ENCODE measurements around the gene ABRACL.
"Not testable (repeated sequence)": the region's sequence is repeated elsewhere in the genome, so short reads cannot be mapped to it uniquely, and the experiment has no call there.

ABRACL gene

DNA sequence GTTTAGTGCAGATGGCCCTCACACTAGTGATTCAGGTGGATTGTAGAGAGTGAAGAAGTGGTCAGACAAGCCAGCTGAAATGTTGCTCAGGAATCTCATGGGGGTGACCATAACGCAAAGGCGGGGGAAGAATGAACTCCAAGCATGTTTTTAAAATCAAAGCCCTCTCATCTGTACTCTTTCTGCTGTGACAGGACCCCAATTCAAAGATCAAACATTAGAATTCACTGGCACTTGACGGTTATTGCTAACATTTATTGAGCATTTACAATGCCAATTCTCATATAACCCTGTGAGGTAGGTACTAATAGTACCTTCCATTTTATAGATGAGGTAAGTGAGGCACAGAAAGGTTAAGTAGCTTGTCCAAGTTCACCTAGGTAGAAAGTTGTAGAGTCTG is 15.7 kb downstream of the ABRACL start:
- no peak overlapping the region for H3K4me3 ChIP-seq (ENCODE audit: low read depth, low read length)
- no peak for DNase-seq (ENCODE audit: low read depth)
- TF ChIP-seq, protein P1, sequence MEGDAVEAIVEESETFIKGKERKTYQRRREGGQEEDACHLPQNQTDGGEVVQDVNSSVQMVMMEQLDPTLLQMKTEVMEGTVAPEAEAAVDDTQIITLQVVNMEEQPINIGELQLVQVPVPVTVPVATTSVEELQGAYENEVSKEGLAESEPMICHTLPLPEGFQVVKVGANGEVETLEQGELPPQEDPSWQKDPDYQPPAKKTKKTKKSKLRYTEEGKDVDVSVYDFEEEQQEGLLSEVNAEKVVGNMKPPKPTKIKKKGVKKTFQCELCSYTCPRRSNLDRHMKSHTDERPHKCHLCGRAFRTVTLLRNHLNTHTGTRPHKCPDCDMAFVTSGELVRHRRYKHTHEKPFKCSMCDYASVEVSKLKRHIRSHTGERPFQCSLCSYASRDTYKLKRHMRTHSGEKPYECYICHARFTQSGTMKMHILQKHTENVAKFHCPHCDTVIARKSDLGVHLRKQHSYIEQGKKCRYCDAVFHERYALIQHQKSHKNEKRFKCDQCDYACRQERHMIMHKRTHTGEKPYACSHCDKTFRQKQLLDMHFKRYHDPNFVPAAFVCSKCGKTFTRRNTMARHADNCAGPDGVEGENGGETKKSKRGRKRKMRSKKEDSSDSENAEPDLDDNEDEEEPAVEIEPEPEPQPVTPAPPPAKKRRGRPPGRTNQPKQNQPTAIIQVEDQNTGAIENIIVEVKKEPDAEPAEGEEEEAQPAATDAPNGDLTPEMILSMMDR (IDR thresholded peaks at IDR 0.05; ENCODE audit: low read depth, low read length), result no peak
- no peak for TF ChIP-seq MYC (IDR thresholded peaks at IDR 0.05; ENCODE audit: low read depth, low read length)
- TF ChIP-seq POLR2A (IDR thresholded peaks at IDR 0.05; ENCODE audit: extremely low read depth, insufficient read length), result no peak
- TF ChIP-seq, protein P2, sequence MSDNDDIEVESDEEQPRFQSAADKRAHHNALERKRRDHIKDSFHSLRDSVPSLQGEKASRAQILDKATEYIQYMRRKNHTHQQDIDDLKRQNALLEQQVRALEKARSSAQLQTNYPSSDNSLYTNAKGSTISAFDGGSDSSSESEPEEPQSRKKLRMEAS (IDR thresholded peaks at IDR 0.05; ENCODE audit: low read depth, low read length), result no peak

DNA sequence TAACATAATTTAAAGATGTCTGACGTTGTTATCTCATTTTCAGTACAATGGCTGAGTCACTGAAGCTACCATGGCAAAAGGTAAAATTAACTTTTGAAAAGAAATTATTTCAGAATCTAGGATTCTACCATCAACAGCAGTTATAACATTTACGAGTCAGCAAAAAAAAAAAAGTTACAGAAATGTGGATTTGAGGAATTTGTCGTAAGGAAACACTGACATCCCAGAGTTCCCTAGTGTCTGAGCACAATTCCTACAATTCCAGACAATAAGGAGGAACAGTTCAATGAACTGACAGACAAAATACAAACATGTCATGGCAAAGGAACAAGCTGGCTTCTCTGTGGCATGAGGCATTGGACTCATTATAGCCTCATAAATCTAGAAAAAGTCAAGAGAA is 19.1 kb downstream of the ABRACL start:
- no peak overlapping the region for H3K4me3 ChIP-seq (ENCODE audit: low read depth, low read length)
- TF ChIP-seq MYC (IDR thresholded peaks at IDR 0.05; ENCODE audit: low read depth, low read length) (no peak), POLR2A (IDR thresholded peaks at IDR 0.05; ENCODE audit: extremely low read depth, insufficient read length) (no peak)
- TF ChIP-seq, protein P2 (IDR thresholded peaks at IDR 0.05; ENCODE audit: low read depth, low read length), result no peak
- TF ChIP-seq, protein P1 (IDR thresholded peaks at IDR 0.05; ENCODE audit: low read depth, low read length), result no peak
- DNase-seq (ENCODE audit: low read depth), result no peak

DNA sequence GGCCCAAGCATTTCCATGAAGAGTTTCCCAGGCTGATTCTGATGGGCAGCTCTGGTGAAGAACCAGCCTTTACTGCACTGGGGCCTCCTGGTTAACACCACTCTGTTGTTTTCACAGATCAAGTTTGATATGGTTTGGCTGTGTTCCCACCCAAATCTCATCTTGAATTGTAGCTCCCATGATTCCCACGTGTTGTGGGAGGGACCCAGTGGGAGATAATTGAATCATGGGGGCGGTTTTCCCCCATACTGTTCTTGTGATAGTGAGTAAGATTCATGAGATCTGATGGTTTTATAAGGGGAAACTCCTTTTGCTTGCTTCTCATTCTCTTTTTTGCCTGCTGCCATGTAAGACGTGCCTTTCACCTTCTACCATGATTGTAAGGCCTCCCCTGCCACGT is 20.4 kb downstream of the ABRACL start:
- not testable (repeated sequence) for H3K4me3 ChIP-seq (ENCODE audit: low read depth, low read length)

DNA sequence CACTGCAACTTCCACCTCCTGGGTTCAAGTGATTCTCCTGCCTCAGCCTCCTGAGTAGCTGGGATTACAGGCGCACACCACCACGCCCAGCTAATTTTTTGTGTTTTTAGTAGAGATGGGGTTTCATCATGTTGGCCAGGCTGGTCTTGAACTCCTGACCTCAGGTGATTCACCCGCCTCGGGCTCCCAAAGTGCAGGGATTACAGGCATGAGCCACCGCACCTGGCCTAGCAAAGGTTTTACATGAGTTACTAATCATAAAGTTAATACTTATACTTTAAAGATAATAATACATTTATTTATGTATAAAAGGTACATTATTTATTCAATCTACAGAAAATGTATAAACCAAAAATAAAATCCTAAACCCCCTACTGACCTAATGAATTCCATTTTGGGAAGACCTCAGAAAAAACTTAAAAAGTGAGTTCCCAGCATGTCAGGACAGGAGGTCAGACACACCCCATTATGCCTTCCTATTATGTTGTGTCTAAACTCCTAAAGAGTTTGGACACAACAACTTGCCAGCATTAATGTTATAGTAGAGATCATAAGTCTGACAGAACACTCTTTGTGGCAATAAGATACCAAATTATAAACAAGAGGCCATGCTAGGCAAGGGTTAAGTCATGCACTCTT is 21.7 kb downstream of the ABRACL start:
- not testable (repeated sequence) for H3K4me3 ChIP-seq (ENCODE audit: low read depth, low read length); DNase-seq (ENCODE audit: low read depth)

More for the DNA sequence above, 20.4 kb downstream of the ABRACL start:
- DNase-seq (ENCODE audit: low read depth), result not testable (repeated sequence)

DNA sequence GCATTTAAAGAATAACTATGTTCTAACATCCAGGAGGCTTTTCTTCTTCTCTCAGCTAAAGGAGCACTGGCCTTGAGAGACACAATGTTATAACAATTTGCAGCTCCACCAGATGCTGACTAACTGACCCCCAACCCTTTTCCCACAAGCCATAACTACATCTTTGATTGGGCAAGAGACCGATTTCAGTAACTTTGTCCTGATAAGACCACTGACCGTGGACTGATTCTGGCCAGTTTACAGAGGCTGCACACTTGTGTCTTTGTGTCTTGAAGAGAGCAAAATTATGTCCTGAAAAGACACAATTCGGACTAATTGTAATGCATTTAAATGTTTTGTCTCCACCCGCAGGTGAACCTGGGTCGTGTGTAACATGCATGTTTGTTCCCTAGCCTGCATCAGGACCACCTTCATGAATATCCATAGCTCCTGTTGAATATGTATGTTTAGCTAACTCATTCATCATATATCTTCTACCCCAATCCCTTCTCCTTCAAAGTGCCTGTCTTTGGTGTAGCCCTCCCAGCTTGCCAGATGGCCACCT is 22.3 kb downstream of the ABRACL start:
- no peak overlapping the region for H3K4me3 ChIP-seq (ENCODE audit: low read depth, low read length)
- DNase-seq (ENCODE audit: low read depth), result peak; percentile 28
- TF ChIP-seq, protein P2 (IDR thresholded peaks at IDR 0.05; ENCODE audit: low read depth, low read length), result no peak
- TF ChIP-seq, protein P1 (IDR thresholded peaks at IDR 0.05; ENCODE audit: low read depth, low read length), result peak; percentile 13
- TF ChIP-seq POLR2A (IDR thresholded peaks at IDR 0.05; ENCODE audit: extremely low read depth, insufficient read length) (no peak), MYC (IDR thresholded peaks at IDR 0.05; ENCODE audit: low read depth, low read length) (no peak)

DNA sequence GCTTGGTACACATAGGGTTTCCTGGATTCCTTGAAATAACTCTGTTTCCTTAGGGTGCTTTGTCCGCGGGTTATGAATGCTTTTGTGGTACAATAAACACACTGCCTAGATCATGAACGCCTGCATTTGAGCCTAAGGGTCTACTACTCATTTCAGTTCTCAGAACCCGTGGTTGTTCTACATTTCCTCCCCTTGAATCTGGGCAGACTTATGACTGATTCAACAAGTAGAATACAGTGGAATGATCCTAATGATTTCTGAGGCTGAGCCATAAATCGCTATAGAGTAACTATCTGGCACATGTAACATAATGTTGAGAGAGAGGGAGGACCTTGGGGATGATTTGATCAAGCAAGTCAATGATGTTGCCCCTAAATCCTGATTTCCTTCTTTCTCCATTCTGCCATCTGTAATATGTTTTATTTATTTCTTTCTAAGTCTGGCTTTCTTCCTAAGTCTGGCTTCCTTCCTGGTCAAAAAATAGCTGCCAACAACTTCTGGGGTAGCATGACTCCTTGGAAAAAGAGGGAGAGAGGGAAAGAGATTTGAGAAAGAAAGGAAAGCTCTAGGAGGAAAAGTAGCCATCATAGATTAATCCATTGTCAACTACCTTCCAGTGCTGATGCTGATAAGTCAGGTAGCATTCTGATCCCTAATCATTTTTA is 23.0 kb downstream of the ABRACL start:
- no peak for TF ChIP-seq MYC (IDR thresholded peaks at IDR 0.05; ENCODE audit: low read depth, low read length)
- TF ChIP-seq, protein P1 (IDR thresholded peaks at IDR 0.05; ENCODE audit: low read depth, low read length), result no peak
- no peak for TF ChIP-seq POLR2A (IDR thresholded peaks at IDR 0.05; ENCODE audit: extremely low read depth, insufficient read length)
- TF ChIP-seq, protein P2 (IDR thresholded peaks at IDR 0.05; ENCODE audit: low read depth, low read length), result no peak
- DNase-seq (ENCODE audit: low read depth), result no peak

More for the DNA sequence above, 23.0 kb downstream of the ABRACL start:
- no peak overlapping the region for H3K4me3 ChIP-seq (ENCODE audit: low read depth, low read length)
